ENCODE results near the gene IL17RE. TPM values are rescaled to one million over a fixed set of nuclear protein-coding genes. Genes with fewer than 3 reads are reported as not detected.

Gene IL17RE
- total RNA-seq, 1 donor from 2014 or later = 21.5 TPM

DNA sequence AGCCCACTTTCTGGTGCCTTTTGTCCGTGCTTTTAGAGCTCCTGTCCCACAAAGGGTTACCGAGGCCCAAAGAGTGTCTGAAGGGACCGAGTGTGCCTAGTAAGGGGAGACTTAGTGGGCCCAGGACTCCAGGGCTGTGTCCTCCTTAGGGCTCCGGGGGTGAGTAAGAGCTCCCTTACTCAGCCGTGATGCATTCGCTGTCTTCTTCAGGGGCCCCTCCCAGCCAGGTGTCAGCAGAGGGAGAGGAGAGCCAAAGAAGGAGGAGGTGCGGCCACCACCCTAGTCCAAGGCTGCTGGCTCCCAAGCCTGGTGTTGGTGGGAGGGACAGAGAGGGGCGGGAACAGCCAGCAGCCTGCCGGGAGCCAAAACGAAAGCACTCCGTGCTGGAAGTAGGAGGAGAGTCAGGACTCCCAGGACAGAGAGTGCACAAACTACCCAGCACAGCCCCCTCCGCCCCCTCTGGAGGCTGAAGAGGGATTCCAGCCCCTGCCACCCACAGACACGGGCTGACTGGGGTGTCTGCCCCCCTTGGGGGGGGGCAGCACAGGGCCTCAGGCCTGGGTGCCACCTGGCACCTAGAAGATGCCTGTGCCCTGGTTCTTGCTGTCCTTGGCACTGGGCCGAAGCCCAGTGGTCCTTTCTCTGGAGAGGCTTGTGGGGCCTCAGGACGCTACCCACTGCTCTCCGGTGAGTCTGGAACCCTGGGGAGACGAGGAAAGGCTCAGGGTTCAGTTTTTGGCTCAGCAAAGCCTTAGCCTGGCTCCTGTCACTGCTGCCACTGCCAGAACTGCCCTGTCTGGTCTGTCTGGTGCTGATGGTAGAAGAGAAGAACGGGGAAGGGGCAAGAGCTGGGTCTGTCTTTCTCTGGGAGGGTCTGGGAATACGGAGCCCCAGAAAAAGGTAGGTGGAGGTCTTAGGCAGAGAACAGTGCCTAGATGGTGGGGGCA, 14.4 kb downstream of the IL17RE start, which contains the start of gene IL17RC:
IL17RC (plus strand) TSS at position 365 of the 947 bp plus-strand sequence; CDS start at position 583, 218 bp downstream.
- peak; percentile 90 for DNase-seq
- TF ChIP-seq, protein P1, sequence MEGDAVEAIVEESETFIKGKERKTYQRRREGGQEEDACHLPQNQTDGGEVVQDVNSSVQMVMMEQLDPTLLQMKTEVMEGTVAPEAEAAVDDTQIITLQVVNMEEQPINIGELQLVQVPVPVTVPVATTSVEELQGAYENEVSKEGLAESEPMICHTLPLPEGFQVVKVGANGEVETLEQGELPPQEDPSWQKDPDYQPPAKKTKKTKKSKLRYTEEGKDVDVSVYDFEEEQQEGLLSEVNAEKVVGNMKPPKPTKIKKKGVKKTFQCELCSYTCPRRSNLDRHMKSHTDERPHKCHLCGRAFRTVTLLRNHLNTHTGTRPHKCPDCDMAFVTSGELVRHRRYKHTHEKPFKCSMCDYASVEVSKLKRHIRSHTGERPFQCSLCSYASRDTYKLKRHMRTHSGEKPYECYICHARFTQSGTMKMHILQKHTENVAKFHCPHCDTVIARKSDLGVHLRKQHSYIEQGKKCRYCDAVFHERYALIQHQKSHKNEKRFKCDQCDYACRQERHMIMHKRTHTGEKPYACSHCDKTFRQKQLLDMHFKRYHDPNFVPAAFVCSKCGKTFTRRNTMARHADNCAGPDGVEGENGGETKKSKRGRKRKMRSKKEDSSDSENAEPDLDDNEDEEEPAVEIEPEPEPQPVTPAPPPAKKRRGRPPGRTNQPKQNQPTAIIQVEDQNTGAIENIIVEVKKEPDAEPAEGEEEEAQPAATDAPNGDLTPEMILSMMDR (IDR thresholded peaks at IDR 0.05) = no peak
- no peaks in the 10 kb centered on the region for H3K9me3 ChIP-seq
- peak within 1 kb of the TSS; percentile 68 for H3K4me3 ChIP-seq
- peaks cover 39% of the 10 kb centered on the region for H3K4me1 ChIP-seq
- peak within 1 kb of the TSS; percentile 90 for H3K27ac ChIP-seq
- peaks cover 6% of the 10 kb centered on the region for H3K36me3 ChIP-seq
- ATAC-seq = peak; percentile 91 to 92
- H3K27me3 ChIP-seq (ENCODE audit: low read depth) = no peaks in the 10 kb centered on the region
- intact Hi-C loops (cut with DNase I) = no loop called here

DNA sequence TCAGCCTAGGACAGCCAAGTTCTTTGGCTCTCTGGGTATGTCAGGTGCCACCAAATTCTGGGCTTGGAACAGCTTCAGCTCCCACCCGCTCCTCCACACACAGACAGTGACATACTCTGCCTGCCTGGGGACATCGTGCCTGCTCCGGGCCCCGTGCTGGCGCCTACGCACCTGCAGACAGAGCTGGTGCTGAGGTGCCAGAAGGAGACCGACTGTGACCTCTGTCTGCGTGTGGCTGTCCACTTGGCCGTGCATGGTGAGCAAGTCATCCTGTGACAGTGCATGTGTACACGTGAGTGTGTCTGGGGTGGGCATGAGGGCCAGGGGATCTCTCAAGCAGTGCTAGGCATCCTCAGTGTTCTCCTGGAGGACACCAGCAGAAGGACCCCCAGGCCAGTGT, 15.2 kb downstream of the IL17RE start:
- H3K4me1 ChIP-seq = peaks cover 32% of the 10 kb centered on the region
- no peak for DNase-seq
- H3K4me3 ChIP-seq = peak overlapping the region; percentile 68
- TF ChIP-seq, protein P1 (IDR thresholded peaks at IDR 0.05) = no peak
- peak overlapping the region; percentile 90 for H3K27ac ChIP-seq
- H3K9me3 ChIP-seq = no peaks in the 10 kb centered on the region
- H3K36me3 ChIP-seq = peaks cover 6% of the 10 kb centered on the region
- intact Hi-C loops (cut with DNase I) = no loop called here
- ATAC-seq = no peak
- H3K27me3 ChIP-seq (ENCODE audit: low read depth) = no peaks in the 10 kb centered on the region

DNA sequence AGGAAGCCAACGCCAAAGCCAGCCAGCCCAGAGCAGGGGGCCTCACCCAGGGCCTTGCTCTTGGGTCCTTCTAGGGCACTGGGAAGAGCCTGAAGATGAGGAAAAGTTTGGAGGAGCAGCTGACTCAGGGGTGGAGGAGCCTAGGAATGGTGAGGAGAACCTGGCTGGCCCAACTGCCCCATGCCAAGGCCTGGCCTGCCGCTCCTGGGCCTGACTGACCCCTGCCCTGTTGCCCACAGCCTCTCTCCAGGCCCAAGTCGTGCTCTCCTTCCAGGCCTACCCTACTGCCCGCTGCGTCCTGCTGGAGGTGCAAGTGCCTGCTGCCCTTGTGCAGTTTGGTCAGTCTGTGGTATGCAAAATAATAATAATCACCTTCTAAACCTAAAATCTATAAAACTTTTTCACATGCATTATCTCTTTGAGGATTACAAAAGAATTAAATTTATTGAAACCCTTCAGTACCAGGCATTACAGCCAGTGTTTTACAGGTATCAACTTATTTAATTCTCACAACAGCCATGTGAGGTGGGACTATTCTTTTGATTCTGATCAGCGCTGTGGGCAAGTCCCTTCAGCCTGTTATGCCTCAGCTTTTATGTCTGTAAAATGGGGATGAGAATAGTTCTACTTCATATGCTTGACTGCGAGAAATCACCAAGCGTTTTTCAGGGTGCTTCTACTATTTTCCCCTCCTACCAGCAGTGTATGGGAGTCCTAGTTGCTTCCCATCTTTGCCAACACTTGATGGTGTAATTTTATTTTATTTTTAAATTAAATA, 15.8 kb downstream of the IL17RE start:
- no peak overlapping the region for H3K27ac ChIP-seq
- no peak overlapping the region for H3K4me3 ChIP-seq
- ATAC-seq (no peak), DNase-seq (no peak)
- H3K27me3 ChIP-seq (ENCODE audit: low read depth) = no peaks in the 10 kb centered on the region
- peaks cover 32% of the 10 kb centered on the region for H3K4me1 ChIP-seq
- TF ChIP-seq, protein P1 (IDR thresholded peaks at IDR 0.05) = no peak
- no peaks in the 10 kb centered on the region for H3K9me3 ChIP-seq
- intact Hi-C loops (cut with DNase I) = no loop called here
- peaks cover 8% of the 10 kb centered on the region for H3K36me3 ChIP-seq

DNA sequence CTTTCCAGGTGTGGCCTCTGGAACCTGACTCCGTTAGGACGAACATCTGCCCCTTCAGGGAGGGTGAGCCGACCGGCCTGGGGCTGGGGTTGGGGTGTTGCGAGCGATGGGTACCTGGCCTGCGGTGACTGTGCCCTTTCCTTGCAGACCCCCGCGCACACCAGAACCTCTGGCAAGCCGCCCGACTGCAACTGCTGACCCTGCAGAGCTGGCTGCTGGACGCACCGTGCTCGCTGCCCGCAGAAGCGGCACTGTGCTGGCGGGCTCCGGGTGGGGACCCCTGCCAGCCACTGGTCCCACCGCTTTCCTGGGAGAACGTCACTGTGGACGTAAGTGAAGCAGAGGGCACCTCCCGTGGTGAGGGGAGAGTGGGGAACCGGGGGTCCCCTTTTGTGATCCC, 25.5 kb downstream of the IL17RE start:
- DNase-seq = no peak
- TF ChIP-seq, protein P1 (IDR thresholded peaks at IDR 0.05) = no peak
- H3K4me3 ChIP-seq = no peak overlapping the region
- H3K4me1 ChIP-seq = peaks cover 14% of the 10 kb centered on the region
- ATAC-seq = no peak
- no peaks in the 10 kb centered on the region for H3K27me3 ChIP-seq (ENCODE audit: low read depth)
- H3K27ac ChIP-seq = no peak overlapping the region
- no peaks in the 10 kb centered on the region for H3K9me3 ChIP-seq
- peaks cover 57% of the 10 kb centered on the region for H3K36me3 ChIP-seq
- intact Hi-C loops (cut with DNase I) = no loop called here

DNA sequence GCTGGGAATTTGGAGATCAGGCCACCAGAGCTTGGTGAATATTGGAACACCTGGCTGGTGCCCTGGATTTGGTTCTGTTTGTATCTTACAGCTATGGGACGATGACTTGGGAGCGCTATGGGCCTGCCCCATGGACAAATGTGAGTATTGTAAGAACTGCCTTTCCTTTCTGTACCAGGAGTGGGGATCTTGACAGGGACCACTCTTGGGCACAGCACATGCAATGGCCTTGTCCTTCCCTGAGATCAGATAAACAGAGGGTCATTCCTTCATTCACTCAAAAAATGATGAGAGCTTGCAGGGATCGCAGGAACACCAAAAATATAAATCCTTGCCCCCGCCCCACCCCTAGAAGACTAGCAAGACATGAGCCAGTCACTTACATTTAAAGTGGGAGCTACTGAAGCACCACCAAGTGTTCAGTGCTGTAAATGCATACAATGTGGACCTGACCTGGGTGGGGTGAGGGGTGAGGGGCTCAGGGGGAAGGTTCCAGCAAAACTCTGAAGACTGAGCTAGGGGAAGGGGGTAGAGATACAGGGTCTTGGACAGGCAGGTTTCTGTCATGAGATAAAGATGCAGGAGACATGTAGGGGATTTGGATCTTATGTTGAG, 28.3 kb downstream of the IL17RE start:
- intact Hi-C loops (cut with DNase I) = no loop called here

More for the DNA sequence above, 28.3 kb downstream of the IL17RE start:
- DNase-seq = no peak
- Histone ChIP-seq H3K4me3 (no peak overlapping the region), H3K36me3 (peaks cover 40% of the 10 kb centered on the region), H3K4me1 (peaks cover 31% of the 10 kb centered on the region), H3K27ac (no peak overlapping the region), H3K9me3 (no peaks in the 10 kb centered on the region), H3K27me3 (ENCODE audit: low read depth) (no peaks in the 10 kb centered on the region)
- TF ChIP-seq, protein P1 (IDR thresholded peaks at IDR 0.05) = no peak
- ATAC-seq = no peak

Measured in lower lobe of right lung (tissue), 2 donors.